GM18870 (cell line): Measurements from ENCODE around the gene FST.

ENCODE experiments used
- ATAC-seq: cut with Tn5 transposase; IDR thresholded peaks from one replicate; pipeline ENCODE4 v1.9.1; 2021; ENCODE audit warnings: moderate library complexity; ENCODE audit not compliant: unreplicated experiment

Gene FST

GRCh38 chr5:53508125-53508524 lies 27.7 kb downstream of the FST start:
- no peak for ATAC-seq

- ATAC-seq = no peak
Observed at GRCh38 chr5:53512539-53512938, 32.1 kb downstream of the FST start.

- ATAC-seq = no peak
Observed at GRCh38 chr5:53515988-53516387, 35.6 kb downstream of the FST start.

- no peak for ATAC-seq
Observed at GRCh38 chr5:53520813-53521212, 40.4 kb downstream of the FST start.
